NT2/D1 (cell line): ENCODE measurements around the gene GLTPD2.

Experiments
- YY1 ChIP-seq: IDR thresholded peaks from 2 replicates; pipeline ENCODE4 v1.6.1; 2011; ENCODE audit not compliant: insufficient read length, insufficient read depth
- ZNF274 ChIP-seq: IDR thresholded peaks from 2 replicates; pipeline ENCODE4 v1.6.1; 2011; ENCODE audit warnings: mild to moderate bottlenecking, low read depth, low read length

DNA sequence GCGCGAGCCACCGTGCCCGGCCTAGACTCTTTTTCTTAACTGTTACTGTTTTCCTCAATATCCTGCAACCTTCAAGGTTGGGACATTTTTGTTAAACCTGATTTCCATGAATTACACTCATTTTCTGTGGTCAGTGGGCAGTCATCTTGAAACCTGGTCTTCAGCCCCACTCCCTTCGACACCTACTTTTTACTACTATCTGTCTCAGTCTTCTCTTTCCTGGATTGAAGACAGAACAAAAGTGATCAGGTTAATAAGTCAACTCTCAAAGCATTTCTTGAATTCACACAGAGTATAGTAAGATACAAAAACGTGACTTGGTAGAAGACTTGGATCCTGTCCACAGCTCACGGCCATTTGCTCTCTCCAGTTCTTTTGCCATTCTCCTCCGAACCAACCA is 50.5 kb downstream of the GLTPD2 start:
- TF ChIP-seq YY1 (no peak), ZNF274 (no peak)
